Measurements from ENCODE around the gene CISD3. TPM values are rescaled to one million over a fixed set of nuclear protein-coding genes. Genes with fewer than 3 reads are reported as not detected.

Gene CISD3
- 51.5 TPM for total RNA-seq

- peak; percentile 85 for DNase-seq (ENCODE audit: low spot score)
Measured at GRCh38 chr17:38729886-38730525, at the start of gene CISD3. CISD3 (plus strand) TSS chr17:38730341; CDS start chr17:38730359, 18 bp downstream.

GRCh38 chr17:38681096-38681495, 49.0 kb upstream of the CISD3 start:
- DNase-seq (ENCODE audit: low spot score) = no peak

GRCh38 chr17:38685491-38685890, 44.6 kb upstream of the CISD3 start:
- DNase-seq (ENCODE audit: low spot score) = no peak

GRCh38 chr17:38687286-38687685, 42.9 kb upstream of the CISD3 start:
- no peak for DNase-seq (ENCODE audit: low spot score)

- DNase-seq (ENCODE audit: low spot score) = no peak
Measured at GRCh38 chr17:38690386-38690785, 39.8 kb upstream of the CISD3 start.

- no peak for DNase-seq (ENCODE audit: low spot score)
Measured at GRCh38 chr17:38691154-38691553, 39.0 kb upstream of the CISD3 start.

- DNase-seq (ENCODE audit: low spot score) = peak; percentile 89
Measured at GRCh38 chr17:38693700-38694329, 36.3 kb upstream of the CISD3 start.

GRCh38 chr17:38697061-38697820, 32.9 kb upstream of the CISD3 start:
- DNase-seq (ENCODE audit: low spot score) = no peak

- DNase-seq (ENCODE audit: low spot score) = no peak
Measured at GRCh38 chr17:38698760-38699159, 31.4 kb upstream of the CISD3 start.

- DNase-seq (ENCODE audit: low spot score) = no peak
Measured at GRCh38 chr17:38701504-38702165, 28.5 kb upstream of the CISD3 start.

- DNase-seq (ENCODE audit: low spot score) = peak; percentile 84
Measured at GRCh38 chr17:38702166-38702915, 27.8 kb upstream of the CISD3 start.

- no peak for DNase-seq (ENCODE audit: low spot score)
Measured at GRCh38 chr17:38702916-38703741, 27.0 kb upstream of the CISD3 start.

- peak; percentile 73 for DNase-seq (ENCODE audit: low spot score)
Measured at GRCh38 chr17:38703742-38704605, 26.2 kb upstream of the CISD3 start.

- DNase-seq (ENCODE audit: low spot score) = peak; percentile 83
Measured at GRCh38 chr17:38704606-38705522, 25.3 kb upstream of the CISD3 start, which contains the start of gene MLLT6. MLLT6 (plus strand) TSS chr17:38705273; CDS start chr17:38705633, 360 bp downstream.

- DNase-seq (ENCODE audit: low spot score) = no peak
Measured at GRCh38 chr17:38705523-38705802, 24.7 kb upstream of the CISD3 start.

GRCh38 chr17:38705803-38706504, 24.2 kb upstream of the CISD3 start:
- no peak for DNase-seq (ENCODE audit: low spot score)

GRCh38 chr17:38706505-38707216, 23.5 kb upstream of the CISD3 start:
- no peak for DNase-seq (ENCODE audit: low spot score)

Measured in mucosa of gallbladder (tissue), 1 donor.